OCI-LY7 (cell line): ENCODE results near the gene CLMN. TPM values are rescaled to one million over a fixed set of nuclear protein-coding genes. Genes with fewer than 3 reads are reported as not detected.

Experiments
- BruUV-seq: library from RNA; stranded (reverse); fragments of 400-500 nt; replicated peaks from 2 replicates; lab custom pipeline; 2021; lab: Mats Ljungman, UMichigan
- CTCF ChIA-PET: fragments of 300-600 bp; sonication (Branson Sonifier 250); formaldehyde crosslinking; loops from one replicate; lab custom pipeline; 2022; ENCODE audit warnings: antibody characterized with exemption; ENCODE audit not compliant: unreplicated experiment; lab: Charles Lee
- POLR2A ChIA-PET: fragments of 300-600 bp; sonication (Branson Sonifier 250); formaldehyde crosslinking; loops from one replicate; lab custom pipeline; 2022; ENCODE audit warnings: antibody characterized with exemption; lab: Charles Lee
- DNase-seq: peaks from one replicate; pipeline ENCODE4 v3.0.0-alpha.2; 2015; ENCODE audit warnings: low spot score
- H2AFZ ChIP-seq: fragments of 200-600 bp; sonication (generic), shearing (Covaris generic); 2 replicates; pipeline ENCODE4 v1.6.1; 2014; ENCODE audit warnings: mild to moderate bottlenecking, antibody characterized with exemption, low read length, moderate library complexity
- H3K27ac ChIP-seq: fragments of 200-600 bp; sonication (generic); 2 replicates; pipeline ENCODE4 v1.5.1; 2014; ENCODE audit warnings: mixed run types, low read depth, mild to moderate bottlenecking, moderate library complexity, low read length, inconsistent platforms; ENCODE audit not compliant: poor library complexity, severe bottlenecking
- H3K36me3 ChIP-seq: fragments of 200-600 bp; sonication (generic); 2 replicates; pipeline ENCODE4 v1.6.1; 2014; ENCODE audit warnings: mild to moderate bottlenecking, antibody characterized with exemption, low read length, moderate library complexity, mixed read lengths; ENCODE audit not compliant: insufficient read depth
- H3K4me1 ChIP-seq: fragments of 200-600 bp; sonication (generic); 2 replicates; pipeline ENCODE4 v1.5.1; 2014; ENCODE audit warnings: mild to moderate bottlenecking, low read length; ENCODE audit not compliant: insufficient read depth, poor library complexity, severe bottlenecking
- H3K4me2 ChIP-seq: fragments of 200-600 bp; sonication (generic); 2 replicates; pipeline ENCODE4 v1.6.1; 2014; ENCODE audit warnings: mild to moderate bottlenecking, low read length
- H3K4me3 ChIP-seq: fragments of 200-600 bp; sonication (generic); 2 replicates; pipeline ENCODE4 v1.5.1; 2014; ENCODE audit warnings: mild to moderate bottlenecking, low read depth, low read length; ENCODE audit not compliant: poor library complexity, severe bottlenecking
- H3K79me2 ChIP-seq: fragments of 200-600 bp; sonication (generic); 2 replicates; pipeline ENCODE4 v1.6.1; 2016; ENCODE audit warnings: low read depth, mild to moderate bottlenecking, low read length, moderate library complexity, mixed read lengths; ENCODE audit not compliant: insufficient read depth
- H3K9me2 ChIP-seq: fragments of 200-600 bp; sonication (generic); 2 replicates; pipeline ENCODE4 v1.6.1; 2016; ENCODE audit warnings: mild to moderate bottlenecking, low read length, mixed read lengths; ENCODE audit not compliant: insufficient read depth
- H3K9me3 ChIP-seq: fragments of 200-600 bp; sonication (generic); 2 replicates; pipeline ENCODE4 v1.6.1; 2014; ENCODE audit warnings: mild to moderate bottlenecking, mixed run types, low read length, mixed read lengths
- H4K20me1 ChIP-seq: fragments of 200-600 bp; sonication (generic); 2 replicates; pipeline ENCODE4 v1.6.1; 2014; ENCODE audit warnings: mild to moderate bottlenecking, antibody characterized with exemption, low read length, moderate library complexity, mixed read lengths; ENCODE audit not compliant: insufficient read depth
- CTCF ChIP-seq: fragments of 200-600 bp; sonication (generic); conservative IDR thresholded peaks from 2 replicates; pipeline ENCODE4 v1.5.1; 2014; ENCODE audit warnings: mild to moderate bottlenecking, antibody characterized with exemption, low read length, moderate library complexity, mixed read lengths
- EZH2phosphoT487 ChIP-seq: fragments of 200-600 bp; sonication (generic); IDR thresholded peaks from 2 replicates; pipeline ENCODE4 v1.6.1; 2018; ENCODE audit warnings: low read depth, borderline replicate concordance, mild to moderate bottlenecking, mixed run types, antibody characterized with exemption, low read length, moderate library complexity, mixed read lengths
- intact Hi-C: fragments of 100-400 bp; cut with micrococcal nuclease; formaldehyde crosslinking; loops from one replicate; pipeline ENCODE4 v1.10.0; 2022; ENCODE audit not compliant: unreplicated experiment
- total RNA-seq, 2 experiments: library from RNA; depleted of rRNA in 1 of 2; stranded (reverse); fragments of >200 nt in 1 of 2; shearing (Covaris generic) in 1 of 2; gene quantifications; 2 replicates each; pipeline ENCODE4 v1.2.3, GENCODE V29; 2014 to 2022

The CLMN gene
- total RNA-seq, 2 experiments from 2014 or later: 6.8 to 12.0 TPM

- TF ChIP-seq EZH2phosphoT487 (no peak), CTCF (no peak)
- Histone ChIP-seq H2AFZ (no peak overlapping the region), H4K20me1 (no peaks in the 10 kb centered on the region), H3K4me1 (no peaks in the 10 kb centered on the region), H3K9me2 (no peaks in the 10 kb centered on the region), H3K9me3 (no peaks in the 10 kb centered on the region), H3K4me3 (no peak overlapping the region), H3K36me3 (no peaks in the 10 kb centered on the region), H3K27ac (no peak overlapping the region), H3K79me2 (no peaks in the 10 kb centered on the region), H3K4me2 (no peak overlapping the region)
- DNase-seq: no peak
- intact Hi-C loops: loop anchor here (5.0 to 10.0 kb wide), 2 partner anchors 165 to 673 kb away; no protein-coding TSS in a partner anchor
- BruUV-seq: no TSS peak
- POLR2A ChIA-PET: interaction anchor here (0.6 kb wide), 1 partner anchor 10 kb away, joined by 3 read pairs; no protein-coding TSS in a partner anchor
- CTCF ChIA-PET: no interaction called here
Observed at GRCh38 chr14:95359994-95360826, 40.5 kb upstream of the CLMN start.

GRCh38 chr14:95356245-95356869 lies 36.6 kb upstream of the CLMN start:
- H3K27ac ChIP-seq: no peak overlapping the region
- H3K79me2 ChIP-seq: no peaks in the 10 kb centered on the region
- no peak for DNase-seq
- intact Hi-C loops: no loop called here
- no peaks in the 10 kb centered on the region for H3K4me1 ChIP-seq
- H3K9me3 ChIP-seq: no peaks in the 10 kb centered on the region
- H3K9me2 ChIP-seq: no peaks in the 10 kb centered on the region
- ChIA-PET CTCF (no interaction called here), POLR2A (no interaction called here)
- no peak overlapping the region for H2AFZ ChIP-seq
- H3K36me3 ChIP-seq: no peaks in the 10 kb centered on the region
- no peaks in the 10 kb centered on the region for H4K20me1 ChIP-seq
- TF ChIP-seq EZH2phosphoT487: no peak
- no peak for TF ChIP-seq CTCF
- no peak overlapping the region for H3K4me3 ChIP-seq
- no peak overlapping the region for H3K4me2 ChIP-seq
- no TSS peak for BruUV-seq
